PC-3 (cell line): Measurements from ENCODE around the gene ABTB2. TPM values are rescaled to one million over a fixed set of nuclear protein-coding genes. Genes with fewer than 3 reads are reported as not detected.

Experiments
- ATAC-seq: fragments of 200-7000 bp; cut with Tn5 transposase; 2 replicates; pipeline ENCODE4 v1.9.1; 2020; ENCODE audit warnings: mild to moderate bottlenecking, moderate library complexity
- BruUV-seq: library from RNA; stranded (reverse); fragments of 400-500 nt; replicated peaks from 2 replicates; lab custom pipeline; 2021; lab: Mats Ljungman, UMichigan
- CTCF ChIA-PET: fragments of 300-600 bp; sonication (Branson Sonifier 250); formaldehyde crosslinking; loops from one replicate; lab custom pipeline; 2022; ENCODE audit warnings: antibody characterized with exemption; lab: Charles Lee
- POLR2A ChIA-PET: fragments of 300-600 bp; sonication (Branson Sonifier 250); formaldehyde crosslinking; loops from one replicate; lab custom pipeline; 2022; ENCODE audit warnings: antibody characterized with exemption; ENCODE audit not compliant: unreplicated experiment; lab: Charles Lee
- DNase-seq: peaks from one replicate; pipeline ENCODE4 v3.0.0-alpha.2; 2015
- H2AFZ ChIP-seq: fragments of 300-600 bp; sonication (generic); 2 replicates; pipeline ENCODE4 v1.6.0; 2016; ENCODE audit warnings: antibody characterized with exemption, low read length
- H3F3A ChIP-seq: fragments of 300-600 bp; sonication (generic); one replicate; pipeline ENCODE4 v1.6.0; 2017; ENCODE audit warnings: antibody characterized with exemption, low read length, control low read depth, mild to moderate bottlenecking; ENCODE audit not compliant: unreplicated experiment
- H3K27ac ChIP-seq: fragments of 300-600 bp; sonication (generic); 2 replicates; pipeline ENCODE4 v1.5.1; 2016; ENCODE audit warnings: mild to moderate bottlenecking, low read length
- H3K27me3 ChIP-seq: fragments of 300-600 bp; sonication (generic); 2 replicates; pipeline ENCODE4 v1.6.1; 2016; ENCODE audit warnings: low read length, mixed read lengths
- H3K36me3 ChIP-seq: fragments of 300-600 bp; sonication (generic); 2 replicates; pipeline ENCODE4 v1.6.1; 2016; ENCODE audit warnings: low read depth, mixed run types, low read length, mixed read lengths
- H3K4me1 ChIP-seq: fragments of 300-600 bp; sonication (generic); 2 replicates; pipeline ENCODE4 v1.5.1; 2016; ENCODE audit warnings: low read length; ENCODE audit not compliant: insufficient read depth
- H3K4me2 ChIP-seq: fragments of 300-600 bp; sonication (generic); 2 replicates; pipeline ENCODE4 v1.6.0; 2016; ENCODE audit warnings: low read length
- H3K4me3 ChIP-seq: fragments of 300-600 bp; sonication (generic); 2 replicates; pipeline ENCODE4 v1.5.1; 2016; ENCODE audit warnings: mild to moderate bottlenecking, low read length, mixed read lengths
- H3K79me2 ChIP-seq: fragments of 300-600 bp; sonication (generic); 2 replicates; pipeline ENCODE4 v1.6.1; 2017; ENCODE audit warnings: low read length, mixed read lengths
- H3K9ac ChIP-seq: fragments of 300-600 bp; sonication (generic); 2 replicates; pipeline ENCODE4 v1.6.0; 2016; ENCODE audit warnings: mild to moderate bottlenecking, low read length
- H3K9me2 ChIP-seq: fragments of 300-600 bp; sonication (generic); replicated peaks from 2 replicates; pipeline ENCODE4 v1.6.1; 2016; ENCODE audit warnings: mixed run types, low read length, mixed read lengths
- H3K9me3 ChIP-seq: fragments of 300-600 bp; sonication (generic); 2 replicates; pipeline ENCODE4 v1.6.1; 2016; ENCODE audit warnings: low read length, mixed read lengths
- H4K20me1 ChIP-seq: fragments of 300-600 bp; sonication (generic); 2 replicates; pipeline ENCODE4 v1.6.1; 2016; ENCODE audit warnings: low read length, mixed read lengths
- EZH2 ChIP-seq: fragments of 300-600 bp; sonication (generic); IDR thresholded peaks from one replicate; pipeline ENCODE4 v1.6.1; 2017; ENCODE audit warnings: antibody characterized with exemption, mild to moderate bottlenecking, low read length; ENCODE audit not compliant: unreplicated experiment
- EZH2phosphoT487 ChIP-seq: fragments of 300-600 bp; sonication (generic); IDR thresholded peaks from 2 replicates; pipeline ENCODE4 v1.6.1; 2018; ENCODE audit warnings: mild to moderate bottlenecking, antibody characterized with exemption, low read length, borderline replicate concordance
- intact Hi-C: fragments of 100-400 bp; cut with micrococcal nuclease; formaldehyde crosslinking; loops from 2 replicates; pipeline ENCODE4 v1.9.0; 2023
- total RNA-seq: library from RNA; depleted of rRNA; stranded (reverse); fragments of >200 nt; gene quantifications from 2 replicates; pipeline ENCODE4 v1.2.3, GENCODE V29; 2014
- TF ChIP-seq, protein P1 (sequence below): fragments of 300-600 bp; sonication (generic); conservative IDR thresholded peaks from 2 replicates; pipeline ENCODE4 v1.5.1; 2017; ENCODE audit warnings: antibody characterized with exemption, low read depth, mild to moderate bottlenecking, low read length

Gene ABTB2
- total RNA-seq, 1 experiment from 2014 or later: 5.2 TPM

DNA sequence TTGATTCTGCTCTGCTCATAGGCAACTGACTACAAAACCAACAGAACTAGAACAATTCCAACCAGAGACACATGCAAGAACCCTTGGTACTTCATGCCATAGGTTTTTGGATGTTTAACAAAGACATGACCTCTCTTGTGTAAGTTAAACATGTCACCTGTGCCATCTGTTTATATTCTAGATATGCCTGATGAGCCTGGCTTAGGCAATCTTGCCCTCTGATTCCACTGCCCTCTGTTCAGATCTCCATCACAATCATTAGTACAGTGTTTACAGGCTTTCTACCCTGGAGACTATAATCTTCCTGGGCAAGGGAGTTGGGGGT, 40.8 kb downstream of the ABTB2 start:
- no peaks in the 10 kb centered on the region for H4K20me1 ChIP-seq
- ATAC-seq: no peak
- no peaks in the 10 kb centered on the region for H3K36me3 ChIP-seq
- peaks cover 11% of the 10 kb centered on the region for H3K79me2 ChIP-seq
- BruUV-seq: no TSS peak
- no peak overlapping the region for H3K4me2 ChIP-seq
- H3K27me3 ChIP-seq: no peaks in the 10 kb centered on the region
- no peak overlapping the region for H2AFZ ChIP-seq
- TF ChIP-seq, protein P1, sequence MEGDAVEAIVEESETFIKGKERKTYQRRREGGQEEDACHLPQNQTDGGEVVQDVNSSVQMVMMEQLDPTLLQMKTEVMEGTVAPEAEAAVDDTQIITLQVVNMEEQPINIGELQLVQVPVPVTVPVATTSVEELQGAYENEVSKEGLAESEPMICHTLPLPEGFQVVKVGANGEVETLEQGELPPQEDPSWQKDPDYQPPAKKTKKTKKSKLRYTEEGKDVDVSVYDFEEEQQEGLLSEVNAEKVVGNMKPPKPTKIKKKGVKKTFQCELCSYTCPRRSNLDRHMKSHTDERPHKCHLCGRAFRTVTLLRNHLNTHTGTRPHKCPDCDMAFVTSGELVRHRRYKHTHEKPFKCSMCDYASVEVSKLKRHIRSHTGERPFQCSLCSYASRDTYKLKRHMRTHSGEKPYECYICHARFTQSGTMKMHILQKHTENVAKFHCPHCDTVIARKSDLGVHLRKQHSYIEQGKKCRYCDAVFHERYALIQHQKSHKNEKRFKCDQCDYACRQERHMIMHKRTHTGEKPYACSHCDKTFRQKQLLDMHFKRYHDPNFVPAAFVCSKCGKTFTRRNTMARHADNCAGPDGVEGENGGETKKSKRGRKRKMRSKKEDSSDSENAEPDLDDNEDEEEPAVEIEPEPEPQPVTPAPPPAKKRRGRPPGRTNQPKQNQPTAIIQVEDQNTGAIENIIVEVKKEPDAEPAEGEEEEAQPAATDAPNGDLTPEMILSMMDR: no peak
- no peak for TF ChIP-seq EZH2
- TF ChIP-seq EZH2phosphoT487: no peak
- H3K4me3 ChIP-seq: no peak overlapping the region
- ChIA-PET POLR2A (no interaction called here), CTCF (no interaction called here)
- DNase-seq: no peak
- peaks cover 19% of the 10 kb centered on the region for H3K4me1 ChIP-seq
- H3K9me2 ChIP-seq: no peaks in the 10 kb centered on the region
- intact Hi-C loops: loop anchor here (5.0 kb wide), 1 partner anchor 40 kb away; no protein-coding TSS in a partner anchor
- H3K27ac ChIP-seq: no peak overlapping the region
- peaks cover 9% of the 10 kb centered on the region for H3F3A ChIP-seq
- H3K9me3 ChIP-seq: no peaks in the 10 kb centered on the region
- H3K9ac ChIP-seq: no peak overlapping the region

DNA sequence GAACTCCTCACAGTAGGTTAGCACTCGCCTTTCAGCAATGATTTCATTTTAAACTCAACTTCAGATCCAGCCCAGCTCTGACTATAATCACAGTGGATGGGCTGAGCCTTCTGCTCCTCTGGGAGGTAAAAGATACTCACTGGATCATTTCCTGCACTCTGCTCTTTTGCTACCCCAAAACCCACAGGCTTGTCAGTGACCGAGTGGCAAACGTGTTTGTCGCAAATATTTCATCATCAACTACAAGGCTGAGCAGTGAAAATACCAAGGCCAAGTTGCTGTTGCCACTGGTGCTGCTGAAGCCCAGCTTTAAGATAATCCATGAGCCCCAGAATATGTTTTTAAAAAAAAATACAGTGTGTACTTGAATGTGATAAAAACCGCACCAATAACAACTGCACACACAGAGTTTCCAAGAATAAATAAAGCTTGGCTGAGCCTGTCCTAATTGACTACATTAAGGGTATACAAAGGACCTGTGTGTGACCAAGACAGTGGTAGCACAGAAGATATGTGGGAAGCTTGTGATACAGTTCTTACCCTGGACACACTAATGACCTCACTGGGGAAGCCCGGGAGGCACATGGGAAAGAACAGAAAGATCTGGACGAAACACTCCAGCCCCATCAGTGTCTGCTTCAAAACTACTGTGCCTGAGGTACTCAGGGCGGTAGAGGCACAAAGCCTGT, 41.3 kb downstream of the ABTB2 start:
- ATAC-seq: no peak
- H3K4me2 ChIP-seq: no peak overlapping the region
- H3K9me2 ChIP-seq: no peaks in the 10 kb centered on the region
- no peak overlapping the region for H3K27ac ChIP-seq
- H3K9ac ChIP-seq: no peak overlapping the region
- H3K79me2 ChIP-seq: peaks cover 11% of the 10 kb centered on the region
- H3K27me3 ChIP-seq: no peaks in the 10 kb centered on the region
- ChIA-PET CTCF (no interaction called here), POLR2A (no interaction called here)
- H3K9me3 ChIP-seq: no peaks in the 10 kb centered on the region
- no peak overlapping the region for H2AFZ ChIP-seq
- no peak overlapping the region for H3K4me3 ChIP-seq
- intact Hi-C loops: loop anchor here (5.0 kb wide), 1 partner anchor 39 kb away; no protein-coding TSS in a partner anchor
- BruUV-seq: no TSS peak
- peaks cover 19% of the 10 kb centered on the region for H3K4me1 ChIP-seq
- H4K20me1 ChIP-seq: no peaks in the 10 kb centered on the region
- no peak for TF ChIP-seq EZH2
- TF ChIP-seq EZH2phosphoT487: no peak
- TF ChIP-seq, protein P1: no peak
- no peak for DNase-seq
- peaks cover 9% of the 10 kb centered on the region for H3F3A ChIP-seq
- no peaks in the 10 kb centered on the region for H3K36me3 ChIP-seq

DNA sequence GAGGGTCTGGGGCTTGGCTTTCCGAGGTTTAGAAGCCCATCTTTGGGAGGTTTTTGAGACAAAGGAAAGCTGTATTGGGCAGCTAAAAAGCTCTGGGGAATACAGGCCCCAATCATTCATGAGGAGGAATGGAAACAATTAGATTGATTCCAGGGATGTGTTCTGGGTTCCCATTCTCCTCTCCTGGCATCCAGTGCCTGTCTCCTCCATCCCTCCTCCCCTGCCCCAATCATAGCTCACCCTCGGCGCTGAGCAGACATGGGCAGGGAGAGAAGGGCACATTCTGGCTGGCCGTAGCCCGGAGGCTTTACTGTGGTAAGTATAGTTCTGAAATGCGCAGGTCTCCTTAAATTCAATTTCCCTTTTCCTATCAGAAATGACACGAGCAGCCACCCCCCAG, 42.4 kb downstream of the ABTB2 start:
- Histone ChIP-seq H3F3A (peaks cover 9% of the 10 kb centered on the region), H3K79me2 (peaks cover 10% of the 10 kb centered on the region), H3K4me3 (no peak overlapping the region), H2AFZ (no peak overlapping the region), H3K27me3 (no peaks in the 10 kb centered on the region), H3K4me2 (no peak overlapping the region), H3K9ac (no peak overlapping the region), H3K9me2 (no peaks in the 10 kb centered on the region), H4K20me1 (no peaks in the 10 kb centered on the region), H3K4me1 (peaks cover 19% of the 10 kb centered on the region), H3K36me3 (no peaks in the 10 kb centered on the region), H3K27ac (no peak overlapping the region), H3K9me3 (no peaks in the 10 kb centered on the region)
- no peak for ATAC-seq
- intact Hi-C loops: loop anchor here (5.0 kb wide), 1 partner anchor 38 kb away; no protein-coding TSS in a partner anchor
- POLR2A ChIA-PET: no interaction called here
- TF ChIP-seq, protein P1: no peak
- TF ChIP-seq EZH2phosphoT487: no peak
- TF ChIP-seq EZH2: no peak
- DNase-seq: no peak
- CTCF ChIA-PET: no interaction called here
- BruUV-seq: no TSS peak
